Kidney (tissue), 14 donors: ENCODE measurements around the gene KRTAP10-10. TPM values are rescaled to one million over a fixed set of nuclear protein-coding genes. Genes with fewer than 3 reads are reported as not detected.

ENCODE experiments used
- DNase-seq, 5 donors: peaks; one replicate each; pipeline ENCODE4 v3.0.0-alpha.2; 2013 to 2020
- FAIRE-seq: peaks from 2 replicates; lab custom pipeline; 2012; peaks lifted over from hg19 to GRCh38; lab: Jason Lieb, UNC
- H3K27ac ChIP-seq, 2 donors: one replicate each; pipeline ENCODE4 v1.7.0; 2013; ENCODE audit warnings: low read depth in 2 of 2, low read length in 2 of 2, inconsistent platforms in 1 of 2
- H3K27me3 ChIP-seq: one replicate; pipeline ENCODE4 v1.7.1; 2013; ENCODE audit warnings: low read length, inconsistent platforms; ENCODE audit not compliant: control insufficient read depth, insufficient read depth
- H3K36me3 ChIP-seq, 3 donors: one replicate each; pipeline versions ENCODE4 v1.7.0 to v1.7.1; 2013; ENCODE audit warnings: low read length in 3 of 3, control low read depth in 1 of 3, inconsistent platforms in 1 of 3; ENCODE audit not compliant: insufficient read depth in 3 of 3, control insufficient read depth in 2 of 3
- H3K4me1 ChIP-seq, 3 donors: one replicate each; pipeline versions ENCODE4 v1.7.0 to v1.7.1; 2013; ENCODE audit warnings: low read length in 3 of 3, inconsistent platforms in 1 of 3, low read depth in 1 of 3; ENCODE audit not compliant: control insufficient read depth in 2 of 3, insufficient read depth in 2 of 3
- H3K4me3 ChIP-seq, 3 donors: one replicate each; pipeline versions ENCODE4 v1.7.0 to v1.8.1; 2013; ENCODE audit warnings: low read length in 3 of 3, control low read depth in 1 of 3, inconsistent platforms in 1 of 3
- H3K9ac ChIP-seq, 3 donors: one replicate each; pipeline versions ENCODE4 v1.7.0 to v1.7.1; 2013; ENCODE audit warnings: low read length in 3 of 3, control low read depth in 1 of 3, inconsistent platforms in 1 of 3
- H3K9me3 ChIP-seq, 3 donors: one replicate each; pipeline versions ENCODE4 v1.7.0 to v1.7.1; 2013; ENCODE audit warnings: low read length in 3 of 3, control low read depth in 1 of 3, inconsistent platforms in 1 of 3; ENCODE audit not compliant: control insufficient read depth in 2 of 3, insufficient read depth in 1 of 3
- CTCF ChIP-seq: IDR thresholded peaks from 3 replicates; pipeline ENCODE4 v1.5.1; 2012; ENCODE audit warnings: mild to moderate bottlenecking, moderate library complexity, borderline replicate concordance; ENCODE audit not compliant: insufficient read depth; ENCODE audit errors: extremely low read depth
- intact Hi-C: fragments of 100-400 bp; cut with DNase I; formaldehyde crosslinking; loops from one replicate; pipeline ENCODE4 v1.11.1; 2022
- polyA plus RNA-seq: library from polyadenylated mRNA; stranded (reverse); fragments of 350-450 nt; fragmentation: Illumina TruSeq; extraction: RNeasy Lipid Tissue Mini Kit (QIAGEN cat#74804); gene quantifications from one replicate; pipeline ENCODE4 v1.2.3, GENCODE V29; 2014; ENCODE audit warnings: low read depth, low replicate concordance; ENCODE audit not compliant: insufficient read depth
- total RNA-seq: library from RNA; stranded (reverse); fragmentation: NEBNext Ultra II Directional; extraction: Animal tissue kit (Norgen Biotek cat#: 25700); gene quantifications from one replicate; pipeline ENCODE4 v1.2.1, GENCODE V29; 2021
- donor health status: control.
- donor health status: control.
- donor health status: control.
- donor health status: control.
- donor health status: control.
- donor health status: DM: yes; HTN: yes; CAD: no.
- donor health status: Normal renal cell carcinoma (clear cell type).

Gene KRTAP10-10
- total and polyA plus RNA-seq, 2 donors from 2014 or later: not detected

GRCh38 chr21:44664691-44665090 is 27.5 kb downstream of the KRTAP10-10 start:
- Histone ChIP-seq H3K4me3 (no peak overlapping the region), H3K4me1 (no peaks in the 10 kb centered on the region), H3K27ac (no peak overlapping the region), H3K36me3 (no peaks in the 10 kb centered on the region), H3K27me3 (no peaks in the 10 kb centered on the region), H3K9ac (no peak overlapping the region), H3K9me3 (peaks cover 0 to 2% (median 0%) of the 10 kb centered on the region in 3 donors)
- TF ChIP-seq CTCF: no peak
- DNase-seq (no peak), FAIRE-seq (no peak)
- intact Hi-C loops: no loop called here

GRCh38 chr21:44666401-44667320 is 29.5 kb downstream of the KRTAP10-10 start, which contains the start of gene KRTAP12-2:
Gene KRTAP12-2, minus strand, starts transcription at chr21:44666927. Its CDS starts 41 bp downstream, at chr21:44666886.
- Histone ChIP-seq H3K9ac (no peak within 1 kb of the TSS), H3K4me1 (no peaks in the 10 kb centered on the region), H3K27me3 (no peaks in the 10 kb centered on the region), H3K36me3 (no peaks in the 10 kb centered on the region), H3K27ac (no peak within 1 kb of the TSS), H3K4me3 (no peak within 1 kb of the TSS), H3K9me3 (peaks cover 0 to 2% (median 0%) of the 10 kb centered on the region in 3 donors)
- intact Hi-C loops: no loop called here
- FAIRE-seq (no peak), DNase-seq (no peak)
- no peak for TF ChIP-seq CTCF

DNA sequence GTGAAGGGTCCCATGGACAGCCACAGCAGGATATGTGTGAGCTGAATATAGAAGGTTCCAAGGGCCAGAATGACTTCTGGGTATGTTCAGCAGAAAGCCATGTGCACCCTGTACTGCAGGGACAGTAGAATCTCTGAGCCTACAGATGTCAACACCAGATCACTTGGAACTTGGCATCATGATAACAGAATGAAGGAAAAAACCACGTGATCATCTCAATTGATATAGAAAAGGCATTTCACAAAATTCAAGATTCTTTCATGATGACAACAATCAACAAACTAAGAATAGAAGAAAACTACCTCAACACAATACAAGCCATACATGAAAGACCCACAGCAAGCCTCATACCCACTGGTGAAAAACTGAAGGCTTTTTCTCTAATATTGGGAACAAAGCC is 30.5 kb downstream of the KRTAP10-10 start:
- no peaks in the 10 kb centered on the region for H3K4me1 ChIP-seq
- H3K9ac ChIP-seq: no peak overlapping the region
- FAIRE-seq (no peak), DNase-seq (no peak)
- TF ChIP-seq CTCF: no peak
- H3K9me3 ChIP-seq: peaks cover 0 to 2% (median 0%) of the 10 kb centered on the region in 3 donors
- no peaks in the 10 kb centered on the region for H3K36me3 ChIP-seq
- H3K4me3 ChIP-seq: no peak overlapping the region
- intact Hi-C loops: no loop called here
- no peak overlapping the region for H3K27ac ChIP-seq
- H3K27me3 ChIP-seq: no peaks in the 10 kb centered on the region
